HepG2 (cell line): Measurements from ENCODE around the gene ANG. TPM values are rescaled to one million over a fixed set of nuclear protein-coding genes. Genes with fewer than 3 reads are reported as not detected.

ENCODE experiments used
- CHD2 ChIP-seq: IDR thresholded peaks from 2 replicates; pipeline ENCODE4 v1.6.1; 2011; ENCODE audit warnings: low read depth, low read length, improper control_type of control experiment
- GATA4 ChIP-seq: sonication (generic); IDR thresholded peaks from 2 replicates; pipeline ENCODE4 v1.6.1; 2016; ENCODE audit warnings: antibody characterized with exemption, low read depth, borderline replicate concordance
- HMGA1 ChIP-seq: sonication (generic); formaldehyde crosslinking; conservative IDR thresholded peaks from 2 replicates; pipeline ENCODE4 v1.4.0; 2020; ENCODE audit warnings: missing genetic modification reagents
- NR2F1 ChIP-seq, 2 experiments: fragments of 450-650 bp in 1 of 2; formaldehyde crosslinking in 1 of 2; IDR thresholded peaks; 2 replicates each; pipeline versions ENCODE4 v1.5.0 to v1.6.1; 2016 to 2020; ENCODE audit warnings: mild to moderate bottlenecking in 1 of 2, missing compliant biosample characterization in 1 of 2, missing genetic modification reagents in 1 of 2, moderate library complexity in 1 of 2
- NR2F6 ChIP-seq, 2 experiments: IDR thresholded peaks; 2 replicates each; pipeline ENCODE4 v1.6.1; 2016; ENCODE audit warnings: antibody characterized with exemption in 1 of 2, mild to moderate bottlenecking in 1 of 2
- PAF1 ChIP-seq: IDR thresholded peaks from 2 replicates; pipeline ENCODE4 v1.6.1; 2016; ENCODE audit warnings: missing genetic modification reagents, missing compliant biosample characterization
- RXRB ChIP-seq: IDR thresholded peaks from 2 replicates; pipeline ENCODE4 v1.6.1; 2016; ENCODE audit warnings: borderline replicate concordance, missing genetic modification reagents, missing compliant biosample characterization
- SMAD3 ChIP-seq: sonication (generic); formaldehyde crosslinking; IDR thresholded peaks from 2 replicates; pipeline ENCODE4 v1.4.0; 2020; ENCODE audit warnings: missing genetic modification reagents
- SOX13 ChIP-seq, 3 experiments: fragments of 450-650 bp in 1 of 3; sonication (generic) in 1 of 3; formaldehyde crosslinking in 1 of 3; IDR thresholded peaks in 2 of 3; conservative IDR thresholded peaks in 1 of 3; 2 replicates each; pipeline versions ENCODE4 v1.5.0 to v1.6.1; 2016 to 2020; ENCODE audit warnings: antibody characterized with exemption in 1 of 3, mild to moderate bottlenecking in 1 of 3, missing compliant biosample characterization in 1 of 3, missing genetic modification reagents in 1 of 3, moderate library complexity in 1 of 3
- TFE3 ChIP-seq: IDR thresholded peaks from 2 replicates; pipeline ENCODE4 v1.6.1; 2016
- ZFYVE20 ChIP-seq: sonication (generic); formaldehyde crosslinking; IDR thresholded peaks from 2 replicates; pipeline ENCODE4 v1.8.0; 2023; ENCODE audit warnings: low read depth, mild to moderate bottlenecking, moderate library complexity, missing genetic modification reagents, borderline replicate concordance
- ZNF280D ChIP-seq: sonication (generic); formaldehyde crosslinking; IDR thresholded peaks from 2 replicates; pipeline ENCODE4 v1.5.1; 2020; ENCODE audit warnings: mild to moderate bottlenecking, missing genetic modification reagents
- ZNF333 ChIP-seq: sonication (generic); formaldehyde crosslinking; IDR thresholded peaks from 2 replicates; pipeline ENCODE4 v1.4.0; 2020; ENCODE audit warnings: mild to moderate bottlenecking, missing genetic modification reagents, borderline replicate concordance
- ZNF543 ChIP-seq: sonication (generic); formaldehyde crosslinking; IDR thresholded peaks from 2 replicates; pipeline ENCODE4 v1.4.0; 2020; ENCODE audit warnings: mild to moderate bottlenecking, missing genetic modification reagents
- polyA plus RNA-seq, 8 experiments: library from polyadenylated mRNA; depleted of rRNA in 3 of 8; stranded (reverse) in 7 of 8; unstranded in 1 of 8; fragments of >200 nt; fragmentation: Illumina TruSeq in 4 of 8; extraction: Trizol in 4 of 8; gene quantifications; 2 replicates each; pipeline versions ENCODE4 v1.2.1 to v1.2.3, GENCODE V29; 2011 to 2016; ENCODE audit warnings: low read depth in 4 of 8, missing spikeins in 1 of 8, mixed read lengths in 1 of 8; ENCODE audit not compliant: insufficient read depth in 1 of 8
- total RNA-seq, 5 experiments: library from RNA; depleted of rRNA; stranded (reverse); fragments of >200 nt; fragmentation: Illumina TruSeq; extraction: Trizol; gene quantifications; 2 replicates each; pipeline ENCODE4 v1.2.3, GENCODE V29; 2016; ENCODE audit warnings: low read depth in 1 of 5
- TF ChIP-seq, protein P1 (sequence below): sonication (generic); formaldehyde crosslinking; IDR thresholded peaks from 2 replicates; pipeline ENCODE4 v1.4.0; 2020; ENCODE audit warnings: missing genetic modification reagents

Gene ANG
- total and polyA plus RNA-seq, 2 of the 13 experiments (the other 11 are each of a cell fraction or from before 2014, with no cell fraction given), result 83.6 to 401 TPM

DNA sequence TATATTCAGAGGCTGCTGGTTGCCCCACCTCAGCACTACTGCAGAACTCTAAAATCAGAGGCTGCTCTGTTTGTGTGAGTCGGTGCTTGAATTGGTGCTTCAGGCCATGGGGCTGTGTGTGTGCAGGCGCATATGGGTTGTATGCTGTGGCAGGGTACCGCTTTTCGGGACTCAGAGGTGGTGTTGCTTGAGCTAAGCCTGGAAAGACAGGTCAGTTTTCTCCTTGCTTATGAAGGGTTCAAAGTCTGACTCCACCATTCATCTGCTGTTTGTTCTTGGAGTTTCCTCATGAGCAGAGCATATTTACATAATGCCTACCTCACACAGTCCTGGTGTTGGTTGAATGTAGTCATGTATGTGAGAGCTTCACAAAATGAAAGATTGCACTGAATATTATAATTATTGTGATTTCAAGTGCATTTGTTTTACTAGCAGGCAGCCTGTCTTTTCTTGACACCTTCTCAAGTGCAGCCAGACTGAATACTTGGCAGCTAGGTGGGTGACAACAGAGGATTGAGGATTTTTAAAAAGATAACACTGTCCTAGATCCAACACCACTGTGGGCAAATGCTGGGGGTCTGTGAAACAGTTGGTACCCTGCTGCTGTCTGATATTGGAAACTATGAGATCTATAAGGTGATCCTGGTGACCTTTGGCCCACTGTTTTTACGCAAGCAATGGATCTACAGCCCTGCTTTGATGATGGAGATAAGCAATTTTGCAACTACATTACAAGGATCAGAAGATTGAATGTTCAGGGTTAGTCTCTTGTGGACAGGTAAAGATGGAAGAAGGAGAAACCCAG, 1.0 kb upstream of the ANG start (continued):
- TF ChIP-seq SOX13 (IDR thresholded peaks at IDR 0.05) (peak; percentile 10; the same call in 1 of the 2 replicates), SOX13 (CRISPR knock-in tag; conservative IDR thresholded peaks at IDR 0.05 in 1 of 2, IDR thresholded peaks at IDR 0.05 in 1 of 2) (peak in 1 of 2 experiments; percentile 80; a peak in 1 of 4 replicates), ZNF333 (no peak), PAF1 (CRISPR knock-in tag) (peak; percentile 34; the same call in 1 of the 2 replicates), RXRB (peak; percentile 90), TFE3 (CRISPR knock-in tag) (no peak), SMAD3 (CRISPR knock-in tag) (no peak), ZNF280D (peak; percentile 35; the same call in 1 of the 2 replicates), NR2F6 (IDR thresholded peaks at IDR 0.05) (peak; percentile 84), NR2F6 (CRISPR knock-in tag; IDR thresholded peaks at IDR 0.05) (peak; percentile 91), HMGA1 (CRISPR knock-in tag) (no peak), ZFYVE20 (CRISPR knock-in tag) (no peak), GATA4 (no peak), CHD2 (no peak), NR2F1 (CRISPR knock-in tag; IDR thresholded peaks at IDR 0.05) (peak in 1 of 2 experiments; percentile 79; a peak in 3 of 4 replicates), ZNF543 (peak; percentile 32; the same call in 1 of the 2 replicates)
- TF ChIP-seq, protein P1, sequence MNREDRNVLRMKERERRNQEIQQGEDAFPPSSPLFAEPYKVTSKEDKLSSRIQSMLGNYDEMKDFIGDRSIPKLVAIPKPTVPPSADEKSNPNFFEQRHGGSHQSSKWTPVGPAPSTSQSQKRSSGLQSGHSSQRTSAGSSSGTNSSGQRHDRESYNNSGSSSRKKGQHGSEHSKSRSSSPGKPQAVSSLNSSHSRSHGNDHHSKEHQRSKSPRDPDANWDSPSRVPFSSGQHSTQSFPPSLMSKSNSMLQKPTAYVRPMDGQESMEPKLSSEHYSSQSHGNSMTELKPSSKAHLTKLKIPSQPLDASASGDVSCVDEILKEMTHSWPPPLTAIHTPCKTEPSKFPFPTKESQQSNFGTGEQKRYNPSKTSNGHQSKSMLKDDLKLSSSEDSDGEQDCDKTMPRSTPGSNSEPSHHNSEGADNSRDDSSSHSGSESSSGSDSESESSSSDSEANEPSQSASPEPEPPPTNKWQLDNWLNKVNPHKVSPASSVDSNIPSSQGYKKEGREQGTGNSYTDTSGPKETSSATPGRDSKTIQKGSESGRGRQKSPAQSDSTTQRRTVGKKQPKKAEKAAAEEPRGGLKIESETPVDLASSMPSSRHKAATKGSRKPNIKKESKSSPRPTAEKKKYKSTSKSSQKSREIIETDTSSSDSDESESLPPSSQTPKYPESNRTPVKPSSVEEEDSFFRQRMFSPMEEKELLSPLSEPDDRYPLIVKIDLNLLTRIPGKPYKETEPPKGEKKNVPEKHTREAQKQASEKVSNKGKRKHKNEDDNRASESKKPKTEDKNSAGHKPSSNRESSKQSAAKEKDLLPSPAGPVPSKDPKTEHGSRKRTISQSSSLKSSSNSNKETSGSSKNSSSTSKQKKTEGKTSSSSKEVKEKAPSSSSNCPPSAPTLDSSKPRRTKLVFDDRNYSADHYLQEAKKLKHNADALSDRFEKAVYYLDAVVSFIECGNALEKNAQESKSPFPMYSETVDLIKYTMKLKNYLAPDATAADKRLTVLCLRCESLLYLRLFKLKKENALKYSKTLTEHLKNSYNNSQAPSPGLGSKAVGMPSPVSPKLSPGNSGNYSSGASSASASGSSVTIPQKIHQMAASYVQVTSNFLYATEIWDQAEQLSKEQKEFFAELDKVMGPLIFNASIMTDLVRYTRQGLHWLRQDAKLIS (CRISPR knock-in tag), result peak; percentile 93
